ENCODE results near the gene WDR75. TPM values are rescaled to one million over a fixed set of nuclear protein-coding genes. Genes with fewer than 3 reads are reported as not detected.

The WDR75 gene
- total and polyA plus RNA-seq, 8 donors: 24.6 to 65.3 (median 56.9) TPM

GRCh38 chr2:189437926-189438325 is 3.3 kb upstream of the WDR75 start:
- Histone ChIP-seq H3K9me3 (no peaks in the 10 kb centered on the region), H3K4me1 (peaks cover 0 to 20% of the 10 kb centered on the region in 2 donors), H3K27ac (no peak overlapping the region), H3K4me3 (no peak overlapping the region), H3K36me3 (no peaks in the 10 kb centered on the region), H3K27me3 (no peaks in the 10 kb centered on the region)
- TF ChIP-seq, protein P1, sequence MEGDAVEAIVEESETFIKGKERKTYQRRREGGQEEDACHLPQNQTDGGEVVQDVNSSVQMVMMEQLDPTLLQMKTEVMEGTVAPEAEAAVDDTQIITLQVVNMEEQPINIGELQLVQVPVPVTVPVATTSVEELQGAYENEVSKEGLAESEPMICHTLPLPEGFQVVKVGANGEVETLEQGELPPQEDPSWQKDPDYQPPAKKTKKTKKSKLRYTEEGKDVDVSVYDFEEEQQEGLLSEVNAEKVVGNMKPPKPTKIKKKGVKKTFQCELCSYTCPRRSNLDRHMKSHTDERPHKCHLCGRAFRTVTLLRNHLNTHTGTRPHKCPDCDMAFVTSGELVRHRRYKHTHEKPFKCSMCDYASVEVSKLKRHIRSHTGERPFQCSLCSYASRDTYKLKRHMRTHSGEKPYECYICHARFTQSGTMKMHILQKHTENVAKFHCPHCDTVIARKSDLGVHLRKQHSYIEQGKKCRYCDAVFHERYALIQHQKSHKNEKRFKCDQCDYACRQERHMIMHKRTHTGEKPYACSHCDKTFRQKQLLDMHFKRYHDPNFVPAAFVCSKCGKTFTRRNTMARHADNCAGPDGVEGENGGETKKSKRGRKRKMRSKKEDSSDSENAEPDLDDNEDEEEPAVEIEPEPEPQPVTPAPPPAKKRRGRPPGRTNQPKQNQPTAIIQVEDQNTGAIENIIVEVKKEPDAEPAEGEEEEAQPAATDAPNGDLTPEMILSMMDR (IDR thresholded peaks at IDR 0.05): no peak
- intact Hi-C loops (cut with DNase I): no loop called here
- ATAC-seq (no peak), DNase-seq (no peak)

GRCh38 chr2:189439342-189439741 is 1.9 kb upstream of the WDR75 start:
- H3K9me3 ChIP-seq: no peaks in the 10 kb centered on the region
- no peak for DNase-seq
- no peaks in the 10 kb centered on the region for H3K27me3 ChIP-seq
- no peak overlapping the region for H3K4me3 ChIP-seq
- no peak overlapping the region for H3K27ac ChIP-seq
- TF ChIP-seq, protein P1 (IDR thresholded peaks at IDR 0.05): no peak
- H3K36me3 ChIP-seq: no peaks in the 10 kb centered on the region
- intact Hi-C loops (cut with DNase I): no loop called here
- peaks cover 0 to 34% of the 10 kb centered on the region in 2 donors for H3K4me1 ChIP-seq
- ATAC-seq: no peak

GRCh38 chr2:189440644-189440946 is 679 bp upstream of the WDR75 start:
- Histone ChIP-seq H3K27ac (peak overlapping the region; percentile 88 to 89), H3K27me3 (no peaks in the 10 kb centered on the region), H3K9me3 (no peaks in the 10 kb centered on the region), H3K36me3 (no peaks in the 10 kb centered on the region), H3K4me1 (peaks cover 0 to 37% of the 10 kb centered on the region in 2 donors), H3K4me3 (peak overlapping the region; percentile 78 to 85)
- ATAC-seq (peak; percentile 60), DNase-seq (peak in 1 of 4 donors; percentile 71)
- TF ChIP-seq, protein P1 (IDR thresholded peaks at IDR 0.05): no peak
- intact Hi-C loops (cut with DNase I): no loop called here

DNA sequence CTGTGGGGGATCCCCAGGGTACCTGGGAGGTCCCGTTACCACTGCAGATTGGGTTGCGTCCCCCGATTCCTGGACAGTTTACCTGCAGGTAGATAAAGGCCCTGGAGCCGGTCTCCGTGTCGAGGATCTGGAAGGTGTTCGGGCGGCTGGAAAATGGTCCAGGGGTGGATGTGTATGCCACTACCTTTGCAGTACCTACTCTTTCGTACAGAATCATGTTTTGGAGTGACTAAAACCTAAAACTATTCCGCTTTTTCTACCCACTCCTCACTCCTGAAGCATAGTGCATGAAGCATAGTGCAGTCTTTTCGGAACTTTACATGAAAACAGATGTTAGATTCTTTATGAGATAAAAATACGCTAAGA is 418 bp downstream of the WDR75 start:
- Histone ChIP-seq H3K27ac (peak overlapping the region; percentile 88 to 89), H3K9me3 (no peaks in the 10 kb centered on the region), H3K27me3 (no peaks in the 10 kb centered on the region), H3K4me1 (peaks cover 0 to 37% of the 10 kb centered on the region in 2 donors), H3K4me3 (peak overlapping the region; percentile 78 to 85), H3K36me3 (no peaks in the 10 kb centered on the region)
- intact Hi-C loops (cut with DNase I): no loop called here
- ATAC-seq (peak; percentile 35), DNase-seq (no peak)
- TF ChIP-seq, protein P1 (IDR thresholded peaks at IDR 0.05): no peak

- Histone ChIP-seq H3K27me3 (no peaks in the 10 kb centered on the region), H3K27ac (no peak overlapping the region), H3K4me3 (peak overlapping the region in 1 of 2 donors; percentile 78), H3K9me3 (no peaks in the 10 kb centered on the region), H3K36me3 (peaks cover 0 to 4% of the 10 kb centered on the region in 2 donors), H3K4me1 (peaks cover 0 to 37% of the 10 kb centered on the region in 2 donors)
- DNase-seq (peak in 1 of 4 donors; percentile 28), ATAC-seq (no peak)
- TF ChIP-seq, protein P1 (IDR thresholded peaks at IDR 0.05): no peak
- intact Hi-C loops (cut with DNase I): no loop called here
These were observed 1.2 kb downstream of the WDR75 start for GRCh38 chr2:189442468-189442867.
